ENCODE data around the gene PRXL2C. TPM values are rescaled to one million over a fixed set of nuclear protein-coding genes. Genes with fewer than 3 reads are reported as not detected.
"Not testable (repeated sequence)": the region's sequence is repeated elsewhere in the genome, so short reads cannot be mapped to it uniquely, and the experiment has no call there.

PRXL2C gene
- total and polyA plus RNA-seq, 8 donors: 4.9 to 11.2 (median 8.2) TPM

DNA sequence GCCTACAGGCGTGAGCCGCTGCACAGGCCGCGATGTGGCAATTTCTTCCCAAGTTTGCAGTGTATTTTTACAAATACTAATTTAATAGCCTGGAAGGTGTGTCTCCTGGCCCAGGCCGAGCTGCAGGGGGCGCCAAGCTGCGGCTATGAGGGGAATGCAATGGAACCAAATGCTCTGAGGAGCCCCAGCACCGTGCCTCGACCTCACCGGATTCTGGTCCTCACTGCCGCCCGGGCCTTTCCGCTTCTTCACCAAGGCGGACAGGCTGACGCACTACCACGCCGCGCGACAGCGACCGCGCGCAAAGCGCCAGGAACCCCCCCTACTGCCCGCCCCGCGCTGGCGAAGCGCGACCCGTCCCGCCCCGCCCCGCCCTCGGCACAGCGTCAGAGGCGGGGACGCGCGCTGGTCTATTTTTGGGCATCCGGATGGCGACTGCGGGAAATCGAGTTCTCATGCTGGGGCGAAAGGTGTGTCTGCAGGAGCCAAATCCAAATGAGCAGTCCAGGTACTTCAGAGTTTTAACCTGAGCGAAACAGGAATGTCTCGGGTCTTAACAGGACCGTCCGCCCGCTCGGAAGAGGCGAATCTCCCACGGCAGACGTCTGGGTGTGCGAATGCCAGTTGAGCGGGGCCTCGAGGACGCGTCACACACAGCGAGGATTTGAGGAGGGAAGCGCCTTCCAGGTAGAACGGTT lies 31.7 kb upstream of the PRXL2C start:
- Histone ChIP-seq H3K27ac (peak overlapping the region; percentile 10 to 78 (median 63)), H3K36me3 (no peaks in the 10 kb centered on the region), H3K4me1 (peaks cover 0 to 5% (median 3%) of the 10 kb centered on the region in 3 donors), H3K27me3 (no peaks in the 10 kb centered on the region), H3K4me3 (peak overlapping the region; percentile 16 to 64 (median 49)), H3K9me3 (no peaks in the 10 kb centered on the region)
- peak; percentile 79 to 90 (median 86) for DNase-seq
- no peak for FAIRE-seq
- peak; percentile 96 to 99 (median 98) for ATAC-seq
- intact Hi-C loops (cut with DNase I): no loop called here
- 1% methylated on average over 62 of the region's 62 CpGs for WGBS, 2 donors
- TF ChIP-seq, protein P1, sequence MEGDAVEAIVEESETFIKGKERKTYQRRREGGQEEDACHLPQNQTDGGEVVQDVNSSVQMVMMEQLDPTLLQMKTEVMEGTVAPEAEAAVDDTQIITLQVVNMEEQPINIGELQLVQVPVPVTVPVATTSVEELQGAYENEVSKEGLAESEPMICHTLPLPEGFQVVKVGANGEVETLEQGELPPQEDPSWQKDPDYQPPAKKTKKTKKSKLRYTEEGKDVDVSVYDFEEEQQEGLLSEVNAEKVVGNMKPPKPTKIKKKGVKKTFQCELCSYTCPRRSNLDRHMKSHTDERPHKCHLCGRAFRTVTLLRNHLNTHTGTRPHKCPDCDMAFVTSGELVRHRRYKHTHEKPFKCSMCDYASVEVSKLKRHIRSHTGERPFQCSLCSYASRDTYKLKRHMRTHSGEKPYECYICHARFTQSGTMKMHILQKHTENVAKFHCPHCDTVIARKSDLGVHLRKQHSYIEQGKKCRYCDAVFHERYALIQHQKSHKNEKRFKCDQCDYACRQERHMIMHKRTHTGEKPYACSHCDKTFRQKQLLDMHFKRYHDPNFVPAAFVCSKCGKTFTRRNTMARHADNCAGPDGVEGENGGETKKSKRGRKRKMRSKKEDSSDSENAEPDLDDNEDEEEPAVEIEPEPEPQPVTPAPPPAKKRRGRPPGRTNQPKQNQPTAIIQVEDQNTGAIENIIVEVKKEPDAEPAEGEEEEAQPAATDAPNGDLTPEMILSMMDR (IDR thresholded peaks at IDR 0.05): peak; percentile 22 to 46 (median 31)

DNA sequence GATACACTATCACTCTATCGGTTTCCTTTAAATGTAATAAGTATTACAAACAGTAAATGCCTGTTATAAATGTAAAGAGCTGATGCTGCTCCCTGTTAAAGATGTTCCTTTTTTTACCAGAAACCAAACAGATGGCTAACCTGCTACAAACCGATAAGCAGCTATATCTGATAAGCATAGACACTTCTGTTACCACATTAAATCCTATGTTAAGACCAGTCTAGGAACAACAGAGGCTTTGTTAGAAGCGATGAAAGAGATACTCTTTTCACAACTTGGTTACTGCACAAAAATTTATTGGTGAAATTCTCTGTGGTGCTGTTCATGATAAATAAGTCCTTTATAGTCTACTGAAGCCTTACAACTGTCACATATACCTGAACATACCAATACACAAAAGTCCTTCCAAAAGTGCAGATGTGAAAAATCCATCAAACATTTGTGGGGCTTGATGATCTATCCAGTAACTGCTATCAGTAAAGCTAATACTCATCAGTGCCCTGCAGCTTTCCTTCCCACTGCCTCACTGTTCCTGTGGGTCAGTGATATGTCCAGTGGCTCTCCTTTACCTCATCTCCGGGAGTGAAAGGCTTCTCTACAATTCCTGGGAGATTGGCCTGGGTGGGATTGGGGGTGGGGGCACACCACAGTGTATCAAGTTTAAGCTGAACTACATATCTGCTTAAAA lies 25.8 kb upstream of the PRXL2C start:
- intact Hi-C loops (cut with DNase I): no loop called here
- ATAC-seq (no peak), FAIRE-seq (no peak), DNase-seq (no peak)
- no peak overlapping the region for H3K4me3 ChIP-seq
- 25 to 36% methylated on average over 4 of the region's 4 CpGs for WGBS, 2 donors
- no peaks in the 10 kb centered on the region for H3K36me3 ChIP-seq
- H3K4me1 ChIP-seq: peaks cover 0 to under 1% (median 0%) of the 10 kb centered on the region in 3 donors
- H3K27me3 ChIP-seq: no peaks in the 10 kb centered on the region
- TF ChIP-seq, protein P1 (IDR thresholded peaks at IDR 0.05): no peak
- H3K27ac ChIP-seq: no peak overlapping the region
- H3K9me3 ChIP-seq: no peaks in the 10 kb centered on the region

DNA sequence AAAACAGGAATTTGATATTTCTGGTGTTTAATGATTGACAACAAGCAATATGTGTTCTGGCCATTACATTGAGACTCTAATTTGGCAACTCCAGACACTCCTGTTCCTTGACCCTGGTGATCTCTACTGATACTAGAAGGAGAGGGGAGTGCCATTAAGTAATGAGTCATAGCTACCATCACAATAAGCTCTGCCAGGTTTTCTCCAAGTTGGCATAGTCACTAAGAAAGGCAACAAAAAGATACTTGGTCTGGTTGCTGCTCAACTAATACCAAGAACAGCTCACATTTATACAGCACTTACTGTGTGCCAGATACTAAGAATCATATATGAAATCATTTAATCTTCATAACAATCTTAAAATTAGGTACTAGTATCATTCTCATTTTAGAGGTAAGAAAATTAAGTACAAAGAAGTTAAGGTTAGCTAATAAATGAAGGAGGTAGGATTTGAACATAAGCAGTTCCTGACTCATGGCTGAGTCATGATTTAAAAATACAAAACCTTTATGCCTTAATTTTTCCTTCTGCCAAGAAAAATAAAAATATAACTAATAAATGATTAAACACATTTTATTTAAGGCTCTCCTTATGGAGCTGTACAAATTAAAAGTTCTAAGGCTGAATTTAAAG lies 19.9 kb upstream of the PRXL2C start:
- FAIRE-seq (no peak), ATAC-seq (peak in 2 of 4 donors; percentile 24 to 29), DNase-seq (no peak)
- Histone ChIP-seq H3K4me1 (no peaks in the 10 kb centered on the region), H3K27me3 (no peaks in the 10 kb centered on the region), H3K36me3 (no peaks in the 10 kb centered on the region), H3K4me3 (no peak overlapping the region), H3K27ac (no peak overlapping the region), H3K9me3 (no peaks in the 10 kb centered on the region)
- TF ChIP-seq, protein P1 (IDR thresholded peaks at IDR 0.05): no peak
- intact Hi-C loops (cut with DNase I): no loop called here

DNA sequence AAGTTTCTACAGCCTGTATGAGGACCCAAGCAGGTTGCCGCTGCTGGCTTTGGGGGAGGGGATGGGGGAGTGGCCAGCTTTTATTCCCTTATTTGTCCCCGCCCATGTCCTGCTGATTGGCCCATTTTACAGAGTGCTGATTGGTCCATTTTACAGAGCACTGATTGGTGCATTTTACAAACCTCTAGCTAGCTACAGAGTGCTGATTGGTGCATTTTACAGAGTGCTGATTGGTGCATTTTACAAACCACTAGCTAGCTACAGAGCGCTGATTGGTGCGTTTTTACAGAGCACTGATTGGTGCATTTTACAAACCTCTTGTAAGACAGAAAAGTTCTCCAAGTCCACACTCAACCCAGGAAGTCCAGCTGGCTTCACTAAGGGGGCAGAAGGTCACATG lies 18.7 kb upstream of the PRXL2C start:
- DNase-seq; intact Hi-C loops (cut with DNase I): not testable (repeated sequence)
- 84 to 87% methylated on average over 4 of the region's 4 CpGs for WGBS, 2 donors

DNA sequence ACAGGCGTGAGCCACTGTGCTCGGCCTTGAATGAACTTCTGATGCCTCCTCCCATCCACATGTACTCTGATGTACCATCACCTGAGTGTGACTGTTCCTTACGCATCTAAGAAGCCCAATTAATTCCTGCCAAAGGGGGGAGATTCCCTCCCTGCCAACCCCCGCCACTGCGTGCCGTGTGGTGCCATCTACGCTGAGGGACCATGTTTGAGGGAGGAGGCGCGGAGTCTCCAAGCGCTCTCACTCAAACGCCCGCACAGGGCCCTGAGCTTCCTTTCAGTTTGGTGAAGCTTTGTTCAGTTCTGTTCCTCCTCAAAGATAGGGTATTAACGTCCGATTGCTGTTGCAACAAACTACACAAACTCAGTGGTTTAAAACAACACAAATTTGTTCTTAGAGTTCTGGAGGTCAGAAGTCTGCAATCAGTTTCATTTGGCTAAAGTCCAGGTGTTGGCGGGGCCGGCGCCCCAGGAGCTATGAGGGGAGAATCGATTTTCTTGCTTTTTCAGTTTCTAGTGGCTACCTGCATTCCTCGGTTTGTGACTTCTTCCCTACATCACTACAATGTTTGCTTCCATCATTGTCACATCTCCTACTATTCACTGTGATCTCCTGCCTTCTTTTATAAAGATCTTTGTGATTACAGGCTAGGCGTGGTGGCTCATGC lies 13.9 kb upstream of the PRXL2C start:
- no peaks in the 10 kb centered on the region for H3K27me3 ChIP-seq
- DNase-seq (no peak), ATAC-seq (no peak), FAIRE-seq (no peak)
- TF ChIP-seq, protein P1 (IDR thresholded peaks at IDR 0.05): no peak
- no peaks in the 10 kb centered on the region for H3K36me3 ChIP-seq
- H3K9me3 ChIP-seq: no peaks in the 10 kb centered on the region
- WGBS, 2 donors: 76 to 81% methylated on average over 20 of the region's 20 CpGs
- no peak overlapping the region for H3K27ac ChIP-seq
- H3K4me3 ChIP-seq: no peak overlapping the region
- intact Hi-C loops (cut with DNase I): loop anchor here in 1 of 3 donors (10.0 kb wide), 1 partner anchor 334 kb away; no protein-coding TSS in a partner anchor
- H3K4me1 ChIP-seq: no peaks in the 10 kb centered on the region

More for the DNA sequence above, 18.7 kb upstream of the PRXL2C start:
- not testable (repeated sequence) for H3K9me3 ChIP-seq, H3K27me3 ChIP-seq, FAIRE-seq, H3K36me3 ChIP-seq, H3K4me1 ChIP-seq, H3K4me3 ChIP-seq, ATAC-seq, H3K27ac ChIP-seq
